Fibroblast of mammary gland (primary cell): Measurements from ENCODE around the gene TBC1D22A.

Experiments used
- DNase-seq: peaks from one replicate; pipeline ENCODE4 v3.0.0-alpha.2; 2010; ENCODE audit warnings: low read depth
- H3K4me3 ChIP-seq: 2 replicates; pipeline ENCODE4 v1.5.1; 2011; ENCODE audit warnings: low read depth, mild to moderate bottlenecking, low read length, moderate library complexity; ENCODE audit not compliant: control insufficient read depth
- CTCF ChIP-seq: conservative IDR thresholded peaks from 2 replicates; pipeline ENCODE4 v1.5.1; 2011; ENCODE audit warnings: low read depth, low read length, inconsistent platforms; ENCODE audit not compliant: control insufficient read depth, insufficient read depth

The TBC1D22A gene

GRCh38 chr22:47005506-47006408 lies 243.3 kb downstream of the TBC1D22A start:
- TF ChIP-seq CTCF: no peak
- DNase-seq: no peak

DNA sequence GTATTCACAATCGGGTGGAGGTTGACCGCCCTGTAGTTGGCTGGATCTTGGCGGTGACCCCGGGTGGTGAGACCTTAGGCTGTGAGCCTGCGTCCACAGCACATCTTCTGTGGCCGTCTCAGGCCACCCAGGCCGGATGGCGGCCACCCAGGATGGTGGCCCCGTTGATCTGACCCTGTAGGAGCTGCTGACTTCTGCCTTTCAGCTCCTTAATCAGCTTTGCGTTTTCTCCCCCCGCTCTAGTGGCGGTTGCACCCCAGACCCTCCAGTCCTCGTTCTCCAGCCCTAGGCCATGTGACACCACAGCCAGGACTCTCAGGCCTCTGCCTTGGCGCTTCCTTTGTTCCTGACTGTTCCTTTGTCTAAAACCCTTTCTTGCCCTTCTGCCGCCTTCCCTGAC lies 244.0 kb downstream of the TBC1D22A start:
- H3K4me3 ChIP-seq: no peak overlapping the region
- no peak for TF ChIP-seq CTCF
- no peak for DNase-seq

More at GRCh38 chr22:47005506-47006408, 243.3 kb downstream of the TBC1D22A start:
- no peak overlapping the region for H3K4me3 ChIP-seq

- no peak overlapping the region for H3K4me3 ChIP-seq
- no peak for TF ChIP-seq CTCF
- no peak for DNase-seq
Observed at GRCh38 chr22:47006869-47007268, 244.4 kb downstream of the TBC1D22A start.

DNA sequence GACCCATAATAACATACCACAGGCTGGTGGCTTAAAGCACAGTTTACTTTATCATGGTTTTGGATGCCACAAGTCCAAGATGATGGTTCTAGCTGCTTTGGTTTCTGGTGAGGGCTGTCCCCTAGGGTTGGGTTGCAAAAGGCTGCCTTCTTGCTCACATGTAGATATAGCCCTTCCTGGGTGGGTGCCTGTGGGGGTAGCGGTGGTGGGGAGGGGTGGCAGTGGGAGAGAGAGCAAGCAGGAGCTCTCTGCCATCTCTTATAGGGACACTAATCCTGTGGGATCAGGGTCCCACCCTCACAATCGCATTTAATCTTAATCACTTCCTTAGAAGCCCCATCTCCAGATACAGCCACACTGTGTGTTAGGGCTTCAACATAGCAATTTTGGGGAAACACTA lies 245.0 kb downstream of the TBC1D22A start:
- TF ChIP-seq CTCF: no peak
- no peak for DNase-seq
- no peak overlapping the region for H3K4me3 ChIP-seq

- no peak for TF ChIP-seq CTCF
- no peak overlapping the region for H3K4me3 ChIP-seq
- DNase-seq: no peak
Observed at GRCh38 chr22:47008208-47008885, 245.9 kb downstream of the TBC1D22A start.

- TF ChIP-seq CTCF: no peak
- peak; percentile 15 for DNase-seq
- no peak overlapping the region for H3K4me3 ChIP-seq
Observed at GRCh38 chr22:47009304-47010101, 247.1 kb downstream of the TBC1D22A start.
